ENCODE measurements around the gene BORCS5.

BORCS5 gene

GRCh38 chr12:12380949-12381593 is 24.2 kb downstream of the BORCS5 start:
- no peak for DNase-seq (ENCODE audit: low read depth)
- H3K4me3 ChIP-seq (ENCODE audit: low read depth, low read length), result no peak overlapping the region
- no peak for TF ChIP-seq CTCF (IDR thresholded peaks at IDR 0.05; ENCODE audit: low read depth, low read length, missing control alignments)

GRCh38 chr12:12381982-12382381 is 25.1 kb downstream of the BORCS5 start:
- no peak for DNase-seq (ENCODE audit: low read depth)
- TF ChIP-seq CTCF (IDR thresholded peaks at IDR 0.05; ENCODE audit: low read depth, low read length, missing control alignments), result no peak
- H3K4me3 ChIP-seq (ENCODE audit: low read depth, low read length), result no peak overlapping the region

- DNase-seq (ENCODE audit: low read depth), result no peak
- H3K4me3 ChIP-seq (ENCODE audit: low read depth, low read length), result no peak overlapping the region
- TF ChIP-seq CTCF (IDR thresholded peaks at IDR 0.05; ENCODE audit: low read depth, low read length, missing control alignments), result no peak
Measured at GRCh38 chr12:12384571-12385340, 27.9 kb downstream of the BORCS5 start.

- no peak for TF ChIP-seq CTCF (IDR thresholded peaks at IDR 0.05; ENCODE audit: low read depth, low read length, missing control alignments)
- no peak for DNase-seq (ENCODE audit: low read depth)
- no peak overlapping the region for H3K4me3 ChIP-seq (ENCODE audit: low read depth, low read length)
Measured at GRCh38 chr12:12387501-12387900, 30.6 kb downstream of the BORCS5 start.

- no peak for DNase-seq (ENCODE audit: low read depth)
- no peak overlapping the region for H3K4me3 ChIP-seq (ENCODE audit: low read depth, low read length)
- TF ChIP-seq CTCF (IDR thresholded peaks at IDR 0.05; ENCODE audit: low read depth, low read length, missing control alignments), result no peak
Measured at GRCh38 chr12:12392413-12392812, 35.5 kb downstream of the BORCS5 start.

- H3K4me3 ChIP-seq (ENCODE audit: low read depth, low read length), result no peak overlapping the region
- TF ChIP-seq CTCF (IDR thresholded peaks at IDR 0.05; ENCODE audit: low read depth, low read length, missing control alignments), result no peak
- DNase-seq (ENCODE audit: low read depth), result no peak
Measured at GRCh38 chr12:12393171-12393570, 36.3 kb downstream of the BORCS5 start.
